Ovary (tissue), 3 donors: Measurements from ENCODE around the gene WASL.

Experiments
- CTCF ChIP-seq, 3 donors: fragments of 450-650 bp in 2 of 3; fragments of 200-600 bp in 1 of 3; IDR thresholded peaks; one replicate each; pipeline versions ENCODE4 v1.5.1 to v1.8.0; 2016 to 2022; ENCODE audit warnings: antibody characterized with exemption in 3 of 3, mild to moderate bottlenecking in 1 of 3
- EP300 ChIP-seq: sonication (generic); formaldehyde crosslinking; IDR thresholded peaks from one replicate; pipeline ENCODE4 v1.6.1; 2017; ENCODE audit warnings: antibody characterized with exemption
- POLR2A ChIP-seq: fragments of 450-650 bp; IDR thresholded peaks from one replicate; pipeline ENCODE4 v1.6.1; 2017; ENCODE audit warnings: antibody characterized with exemption, mild to moderate bottlenecking, moderate library complexity
- donor health status: DM: no; HTN: no; CAD: no.

- TF ChIP-seq CTCF (IDR thresholded peaks at IDR 0.05) (no peak), POLR2A (no peak), EP300 (no peak)
Measured at GRCh38 chr7:123690550-123690949, 58.3 kb downstream of the WASL start.
